H1 (cell line): ENCODE measurements around the gene CAPN13. TPM values are rescaled to one million over a fixed set of nuclear protein-coding genes. Genes with fewer than 3 reads are reported as not detected.

ENCODE experiments used
- CTCF ChIA-PET: fragments of 300-600 bp; sonication (Branson Sonifier 250); formaldehyde crosslinking; loops from one replicate; lab custom pipeline; 2021; ENCODE audit not compliant: partially characterized antibody; lab: Charles Lee
- POLR2A ChIA-PET: fragments of 300-600 bp; sonication (Branson Sonifier 250); formaldehyde crosslinking; loops from one replicate; lab custom pipeline; 2021; ENCODE audit warnings: inconsistent platforms; ENCODE audit not compliant: partially characterized antibody; lab: Charles Lee
- DNase-seq, 2 experiments: peaks; one replicate each; pipeline versions ENCODE4 v3.0.0 to v3.0.0-alpha.2; 2010 to 2022; ENCODE audit warnings: low spot score in 2 of 2, low read depth in 1 of 2, mixed read lengths in 1 of 2
- FAIRE-seq: peaks from 2 replicates; lab custom pipeline; 2011; peaks lifted over from hg19 to GRCh38; lab: Jason Lieb, UNC
- H2AFZ ChIP-seq: 2 replicates; pipeline ENCODE4 v1.8.1; 2012; ENCODE audit warnings: low read length, inconsistent platforms
- H2AK5ac ChIP-seq: 2 replicates; pipeline ENCODE4 v1.6.1; 2013; ENCODE audit warnings: low read depth, low read length
- H2BK120ac ChIP-seq: replicated peaks from 2 replicates; pipeline ENCODE3; 2013; ENCODE audit warnings: low read depth, low read length, inconsistent platforms
- H2BK12ac ChIP-seq: 2 replicates; pipeline ENCODE4 v1.6.1; 2013; ENCODE audit warnings: low read depth, low read length
- H2BK15ac ChIP-seq: 2 replicates; pipeline ENCODE4 v1.6.1; 2013; ENCODE audit warnings: low read length
- H2BK20ac ChIP-seq: 2 replicates; pipeline ENCODE4 v1.6.1; 2013; ENCODE audit warnings: low read length
- H2BK5ac ChIP-seq: 2 replicates; pipeline ENCODE4 v1.6.1; 2013; ENCODE audit warnings: low read depth, low read length
- H3K14ac ChIP-seq: 2 replicates; pipeline ENCODE4 v1.6.1; 2013; ENCODE audit warnings: inconsistent platforms; ENCODE audit not compliant: insufficient read length
- H3K18ac ChIP-seq: 2 replicates; pipeline ENCODE4 v1.6.1; 2013; ENCODE audit warnings: low read length; ENCODE audit errors: extremely low read depth
- H3K23ac ChIP-seq: 2 replicates; pipeline ENCODE4 v1.6.1; 2013; ENCODE audit warnings: inconsistent platforms; ENCODE audit not compliant: insufficient read length
- H3K23me2 ChIP-seq: 2 replicates; pipeline ENCODE4 v1.6.1; 2013; ENCODE audit warnings: low read depth, low read length
- H3K27ac ChIP-seq: 2 replicates; pipeline ENCODE4 v1.6.1; 2011; ENCODE audit warnings: low read depth, low read length, inconsistent platforms
- H3K27me3 ChIP-seq, 4 experiments: replicated peaks in 1 of 4; 1 replicate in 1 of 4; 2 replicates in 3 of 4; pipeline versions ENCODE4 v1.6.1 to v1.8.1; 2011 to 2013; ENCODE audit warnings: low read length in 3 of 4, mild to moderate bottlenecking in 3 of 4, inconsistent platforms in 2 of 4, mixed read lengths in 2 of 4, moderate library complexity in 1 of 4; ENCODE audit not compliant: control insufficient read depth in 3 of 4, insufficient read depth in 3 of 4; ENCODE audit errors: extremely low read depth in 1 of 4
- H3K36me3 ChIP-seq, 4 experiments: 2 replicates each; pipeline versions ENCODE4 v1.6.1 to v1.8.1; 2011 to 2013; ENCODE audit warnings: mild to moderate bottlenecking in 4 of 4, low read length in 3 of 4, moderate library complexity in 2 of 4, control low read depth in 1 of 4, inconsistent platforms in 1 of 4; ENCODE audit not compliant: insufficient read depth in 4 of 4, control insufficient read depth in 2 of 4
- H3K4ac ChIP-seq: replicated peaks from 2 replicates; pipeline ENCODE3; 2013; ENCODE audit warnings: low read length, low read depth, mixed read lengths, inconsistent platforms; ENCODE audit not compliant: insufficient read length
- H3K4me1 ChIP-seq, 4 experiments: replicated peaks in 1 of 4; 1 replicate in 1 of 4; 2 replicates in 3 of 4; pipeline versions ENCODE4 v1.6.1 to v1.8.1; 2011 to 2013; ENCODE audit warnings: low read length in 3 of 4, inconsistent platforms in 2 of 4, mixed read lengths in 1 of 4; ENCODE audit not compliant: insufficient read depth in 4 of 4, control insufficient read depth in 3 of 4
- H3K4me2 ChIP-seq, 2 experiments: 2 replicates each; pipeline versions ENCODE4 v1.6.1 to v1.8.1; 2011 to 2013; ENCODE audit warnings: low read depth in 2 of 2, low read length in 2 of 2, control low read depth in 1 of 2, inconsistent platforms in 1 of 2, mild to moderate bottlenecking in 1 of 2; ENCODE audit not compliant: insufficient read depth in 1 of 2
- H3K4me3 ChIP-seq, 4 experiments: fragments of 200-600, 300-600 bp in 1 of 4; sonication (generic), shearing (Covaris generic), sonication (Bioruptor Twin) in 1 of 4; 2 replicates each; pipeline versions ENCODE4 v1.5.1 to v1.8.1; 2011 to 2016; ENCODE audit warnings: low read length in 4 of 4, low read depth in 3 of 4, control low read depth in 2 of 4, inconsistent platforms in 2 of 4, mild to moderate bottlenecking in 2 of 4, mixed read lengths in 1 of 4, moderate library complexity in 1 of 4; ENCODE audit not compliant: insufficient read depth in 2 of 4; ENCODE audit errors: extremely low read depth in 1 of 4
- H3K56ac ChIP-seq: replicated peaks from 2 replicates; pipeline ENCODE3; 2013; ENCODE audit warnings: low read depth, mild to moderate bottlenecking, mixed read lengths, low read length, inconsistent platforms; ENCODE audit not compliant: insufficient read length
- H3K79me1 ChIP-seq: 2 replicates; pipeline ENCODE4 v1.6.1; 2013; ENCODE audit warnings: low read depth, low read length, control low read depth
- H3K79me2 ChIP-seq, 2 experiments: 2 replicates each; pipeline versions ENCODE4 v1.6.1 to v1.8.1; 2012 to 2013; ENCODE audit warnings: low read length in 2 of 2, mild to moderate bottlenecking in 2 of 2, inconsistent platforms in 1 of 2; ENCODE audit not compliant: insufficient read depth in 2 of 2, control insufficient read depth in 1 of 2
- H3K9ac ChIP-seq, 4 experiments: replicated peaks in 1 of 4; 1 replicate in 1 of 4; 2 replicates in 3 of 4; pipeline versions ENCODE4 v1.6.1 to v1.8.1; 2011 to 2013; ENCODE audit warnings: low read depth in 3 of 4, low read length in 3 of 4, control low read depth in 2 of 4, mild to moderate bottlenecking in 2 of 4, moderate library complexity in 2 of 4, inconsistent platforms in 1 of 4; ENCODE audit errors: extremely low read depth in 1 of 4
- H3K9me3 ChIP-seq, 2 experiments: 2 replicates each; pipeline versions ENCODE4 v1.6.1 to v1.8.1; 2012 to 2013; ENCODE audit warnings: mild to moderate bottlenecking in 2 of 2, moderate library complexity in 2 of 2, control low read depth in 1 of 2, inconsistent platforms in 1 of 2, low read depth in 1 of 2, low read length in 1 of 2, mixed read lengths in 1 of 2; ENCODE audit not compliant: insufficient read depth in 2 of 2
- H4K20me1 ChIP-seq, 2 experiments: replicated peaks in 1 of 2; 2 replicates each; pipeline versions ENCODE3 to v1.8.1; 2011 to 2013; ENCODE audit warnings: inconsistent platforms in 2 of 2, low read length in 2 of 2, mild to moderate bottlenecking in 1 of 2; ENCODE audit not compliant: insufficient read depth in 2 of 2, control insufficient read depth in 1 of 2
- H4K5ac ChIP-seq: 2 replicates; pipeline ENCODE4 v1.6.1; 2013; ENCODE audit warnings: low read length, low read depth, mixed read lengths, inconsistent platforms; ENCODE audit not compliant: insufficient read length
- H4K8ac ChIP-seq: 2 replicates; pipeline ENCODE4 v1.8.0; 2013; ENCODE audit warnings: mild to moderate bottlenecking, moderate library complexity, low read length, inconsistent platforms; ENCODE audit not compliant: insufficient read depth; ENCODE audit errors: extremely low read depth
- H4K91ac ChIP-seq: replicated peaks from 2 replicates; pipeline ENCODE3; 2013; ENCODE audit warnings: low read length, mixed read lengths, inconsistent platforms; ENCODE audit not compliant: insufficient read length
- BACH1 ChIP-seq: IDR thresholded peaks from 2 replicates; pipeline ENCODE4 v1.6.1; 2012; ENCODE audit warnings: low read length, improper control_type of control experiment
- CBX8 ChIP-seq: fragments of 300-800, 300-1000 bp; sonication (generic); IDR thresholded peaks from 2 replicates; pipeline ENCODE4 v1.7.1; 2016; ENCODE audit warnings: low read depth, low read length, borderline replicate concordance
- CREB1 ChIP-seq: IDR thresholded peaks from 2 replicates; pipeline ENCODE4 v1.6.1; 2012; ENCODE audit warnings: inconsistent platforms
- HDAC2 ChIP-seq, 2 experiments: fragments of 300-600 bp in 1 of 2; sonication (generic) in 1 of 2; IDR thresholded peaks; 2 replicates each; pipeline ENCODE4 v1.6.1; 2011 to 2012; ENCODE audit warnings: low read depth in 2 of 2, low read length in 2 of 2, mild to moderate bottlenecking in 2 of 2, moderate library complexity in 2 of 2, borderline replicate concordance in 1 of 2, inconsistent platforms in 1 of 2
- JUN ChIP-seq: IDR thresholded peaks from 2 replicates; pipeline ENCODE4 v1.6.1; 2011; ENCODE audit warnings: low read depth, mild to moderate bottlenecking, improper control_type of control experiment, low read length
- KDM5A ChIP-seq: fragments of 200-600 bp; IDR thresholded peaks from 2 replicates; pipeline ENCODE4 v1.7.1; 2012; ENCODE audit warnings: mild to moderate bottlenecking, low read length, inconsistent platforms, mixed read lengths
- RXRA ChIP-seq: IDR thresholded peaks from 2 replicates; pipeline ENCODE4 v1.6.1; 2011; ENCODE audit warnings: low read depth, mild to moderate bottlenecking, low read length, moderate library complexity; ENCODE audit not compliant: insufficient read depth
- SIN3A ChIP-seq, 2 experiments: IDR thresholded peaks in 1 of 2; conservative IDR thresholded peaks in 1 of 2; 2 replicates each; pipeline ENCODE4 v1.6.1; 2011 to 2012; ENCODE audit warnings: low read length in 2 of 2, improper control_type of control experiment in 1 of 2, low read depth in 1 of 2, mild to moderate bottlenecking in 1 of 2
- SIX5 ChIP-seq: IDR thresholded peaks from 2 replicates; pipeline ENCODE4 v1.6.1; 2011; ENCODE audit warnings: mild to moderate bottlenecking, low read depth, low read length
- SRF ChIP-seq: IDR thresholded peaks from 2 replicates; pipeline ENCODE4 v1.6.1; 2011; ENCODE audit warnings: mild to moderate bottlenecking, low read depth, low read length, moderate library complexity
- SUZ12 ChIP-seq: fragments of 200-600 bp; sonication (generic); IDR thresholded peaks from 2 replicates; pipeline ENCODE4 v1.6.1; 2012; ENCODE audit warnings: mild to moderate bottlenecking, inconsistent platforms, low read length, moderate library complexity, mixed read lengths
- WGBS, 2 experiments: shearing (Covaris generic) in 1 of 2; methylation state at CpG; one replicate each; pipeline versions ENCODE4 v1.1.6 to v1.1.7; 2013 to 2015; ENCODE audit warnings: low lambda C conversion rate in 2 of 2, mixed read lengths in 2 of 2, inconsistent platforms in 1 of 2, low coverage in 1 of 2, missing lambda C conversion rate in 1 of 2; ENCODE audit not compliant: insufficient replicate concordance in 2 of 2, insufficient coverage in 1 of 2, insufficient read length in 1 of 2; ENCODE audit errors: extremely low coverage in 1 of 2, missing lambda C conversion rate in 1 of 2; 5-methylcytosine and 5-hydroxymethylcytosine counted together
- polyA plus RNA-seq, 7 experiments: library from polyadenylated mRNA; depleted of rRNA in 3 of 7; stranded (reverse) in 5 of 7; unstranded in 2 of 7; fragments of >200 nt in 5 of 7; fragments of 200-250 nt in 2 of 7; gene quantifications; 1 replicate in 5 of 7; 2 replicates in 1 of 7; 4 replicates in 1 of 7; pipeline versions ENCODE4 v1.2.1 to v1.2.3, GENCODE V29; 2011 to 2013; ENCODE audit warnings: missing spikeins in 2 of 7, mixed read lengths in 2 of 7
- total RNA-seq: library from RNA; stranded (reverse); fragmentation: NEBNext Ultra II Directional; extraction: Animal tissue kit (Norgen Biotek cat#: 25700); gene quantifications from 2 replicates; pipeline ENCODE4 v1.2.1, GENCODE V29; 2021
- TF ChIP-seq, protein P1 (sequence below), 3 experiments: IDR thresholded peaks; 1 replicate in 2 of 3; 2 replicates in 1 of 3; pipeline versions ENCODE4 v1.5.1 to v1.6.1; 2011; ENCODE audit warnings: low read length in 3 of 3, mild to moderate bottlenecking in 3 of 3, inconsistent platforms in 2 of 3, low read depth in 1 of 3, moderate library complexity in 1 of 3; ENCODE audit not compliant: insufficient read depth in 1 of 3; ENCODE audit errors: control extremely low read depth in 1 of 3

The CAPN13 gene
- total and polyA plus RNA-seq, 2 of the 8 experiments (the other 6 are each of a cell fraction or from before 2014, with no cell fraction given): 2.4 TPM

DNA sequence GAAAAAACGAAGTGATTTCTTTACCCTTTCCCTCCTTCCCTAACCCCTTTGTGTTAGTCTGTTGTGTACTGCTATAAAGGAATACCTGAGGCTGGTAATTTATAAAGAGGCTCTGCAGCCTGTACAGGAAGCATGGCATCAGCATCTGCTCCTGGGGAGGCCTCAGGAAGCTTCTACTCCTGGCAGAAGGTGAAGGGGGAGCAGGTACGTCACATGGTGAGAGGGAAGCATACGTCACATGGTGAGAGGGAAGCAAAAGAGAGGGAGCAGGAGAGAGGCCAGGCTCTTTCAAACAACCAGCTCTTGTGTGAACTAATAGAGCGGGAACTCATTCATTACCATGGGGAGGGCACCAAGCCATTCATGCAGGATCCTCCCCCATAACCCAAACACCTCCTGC, 126.2 kb downstream of the CAPN13 start:
- DNase-seq (no peak), FAIRE-seq (no peak)
- H3K27me3 ChIP-seq: no peaks in the 10 kb centered on the region
- no peaks in the 10 kb centered on the region for H3K4me1 ChIP-seq
- H3K36me3 ChIP-seq: no peaks in the 10 kb centered on the region
- 83% methylated on average over 4 of the region's 4 CpGs; no CpG with 5 or more reads in 1 of the 2 experiments for WGBS, 2 experiments
- no peak overlapping the region for H2BK5ac ChIP-seq
- no peak overlapping the region for H2AFZ ChIP-seq
- H3K23ac ChIP-seq: no peak overlapping the region
- H4K8ac ChIP-seq: no peak overlapping the region
- H2BK20ac ChIP-seq: no peak overlapping the region
- no peak overlapping the region for H3K9ac ChIP-seq
- no peaks in the 10 kb centered on the region; the same call in 1 of the 2 replicates for H3K79me1 ChIP-seq
- H3K18ac ChIP-seq: no peak overlapping the region
- H4K5ac ChIP-seq: no peak overlapping the region
- POLR2A ChIA-PET: no interaction called here
- no peaks in the 10 kb centered on the region for H4K20me1 ChIP-seq
- no peaks in the 10 kb centered on the region for H3K9me3 ChIP-seq
- no peak overlapping the region for H3K27ac ChIP-seq
- no peak overlapping the region for H2BK12ac ChIP-seq
- H3K79me2 ChIP-seq: no peaks in the 10 kb centered on the region
- no peak overlapping the region for H3K4me2 ChIP-seq
- no peak overlapping the region for H3K4me3 ChIP-seq
- H3K14ac ChIP-seq: no peak overlapping the region
- H2AK5ac ChIP-seq: no peak overlapping the region
- H3K4ac ChIP-seq: no peak overlapping the region
- H2BK120ac ChIP-seq: no peak overlapping the region
- CTCF ChIA-PET: interaction anchor here (1.2 to 1.7 kb wide), 2 partner anchors 30 to 442 kb away, joined by 3 to 6 read pairs; no protein-coding TSS in a partner anchor
- H3K56ac ChIP-seq: no peak overlapping the region
- H3K23me2 ChIP-seq: no peaks in the 10 kb centered on the region
- no peak overlapping the region for H4K91ac ChIP-seq
- H2BK15ac ChIP-seq: no peak overlapping the region
- TF ChIP-seq SRF (no peak), CBX8 (no peak), CREB1 (no peak), HDAC2 (IDR thresholded peaks at IDR 0.05; ENCODE audit: borderline replicate concordance in 1 of 2, low read depth in 2 of 2, low read length in 2 of 2) (no peak), RXRA (no peak), JUN (no peak), SIX5 (no peak), BACH1 (no peak), SIN3A (conservative IDR thresholded peaks at IDR 0.05 in 1 of 2, IDR thresholded peaks at IDR 0.05 in 1 of 2; ENCODE audit: low read depth in 1 of 2, low read length in 2 of 2) (no peak), SUZ12 (no peak), KDM5A (no peak)
- TF ChIP-seq, protein P1, sequence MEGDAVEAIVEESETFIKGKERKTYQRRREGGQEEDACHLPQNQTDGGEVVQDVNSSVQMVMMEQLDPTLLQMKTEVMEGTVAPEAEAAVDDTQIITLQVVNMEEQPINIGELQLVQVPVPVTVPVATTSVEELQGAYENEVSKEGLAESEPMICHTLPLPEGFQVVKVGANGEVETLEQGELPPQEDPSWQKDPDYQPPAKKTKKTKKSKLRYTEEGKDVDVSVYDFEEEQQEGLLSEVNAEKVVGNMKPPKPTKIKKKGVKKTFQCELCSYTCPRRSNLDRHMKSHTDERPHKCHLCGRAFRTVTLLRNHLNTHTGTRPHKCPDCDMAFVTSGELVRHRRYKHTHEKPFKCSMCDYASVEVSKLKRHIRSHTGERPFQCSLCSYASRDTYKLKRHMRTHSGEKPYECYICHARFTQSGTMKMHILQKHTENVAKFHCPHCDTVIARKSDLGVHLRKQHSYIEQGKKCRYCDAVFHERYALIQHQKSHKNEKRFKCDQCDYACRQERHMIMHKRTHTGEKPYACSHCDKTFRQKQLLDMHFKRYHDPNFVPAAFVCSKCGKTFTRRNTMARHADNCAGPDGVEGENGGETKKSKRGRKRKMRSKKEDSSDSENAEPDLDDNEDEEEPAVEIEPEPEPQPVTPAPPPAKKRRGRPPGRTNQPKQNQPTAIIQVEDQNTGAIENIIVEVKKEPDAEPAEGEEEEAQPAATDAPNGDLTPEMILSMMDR (IDR thresholded peaks at IDR 0.05; ENCODE audit: control extremely low read depth in 1 of 3, insufficient read depth in 1 of 3, low read depth in 1 of 3, low read length in 3 of 3): no peak
